Endothelial cell of umbilical vein (primary cell): ENCODE results near the gene NTRK1.

Experiments
- CTCF ChIP-seq, 2 donors: IDR thresholded peaks; 1 replicate in 1 of 2; 2 replicates in 1 of 2; pipeline ENCODE4 v1.5.1; 2011; ENCODE audit warnings: low read length in 2 of 2, mild to moderate bottlenecking in 2 of 2, moderate library complexity in 2 of 2, control low read depth in 1 of 2, inconsistent platforms in 1 of 2, low read depth in 1 of 2; ENCODE audit not compliant: insufficient read depth in 1 of 2; ENCODE audit errors: extremely low read depth in 1 of 2
- EZH2 ChIP-seq: IDR thresholded peaks from 2 replicates; pipeline ENCODE4 v1.6.1; 2012; ENCODE audit warnings: borderline replicate concordance, low read depth, mild to moderate bottlenecking, moderate library complexity, low read length, inconsistent platforms; ENCODE audit not compliant: severe bottlenecking
- MAX ChIP-seq: IDR thresholded peaks from 2 replicates; pipeline ENCODE4 v1.6.1; 2011; ENCODE audit not compliant: insufficient read depth, insufficient read length
- POLR2A ChIP-seq: IDR thresholded peaks from 2 replicates; pipeline ENCODE4 v1.6.1; 2012; ENCODE audit warnings: low read depth, mild to moderate bottlenecking, control low read depth, low read length
- POLR2AphosphoS5 ChIP-seq: IDR thresholded peaks from 2 replicates; pipeline ENCODE4 v1.6.1; 2012; ENCODE audit warnings: low read depth, mild to moderate bottlenecking, control low read depth, low read length, moderate library complexity; ENCODE audit not compliant: insufficient read depth

- no peak for TF ChIP-seq CTCF (IDR thresholded peaks at IDR 0.05; ENCODE audit: extremely low read depth in 1 of 2, insufficient read depth in 1 of 2, low read depth in 1 of 2, low read length in 2 of 2)
- no peak for TF ChIP-seq MAX
- no peak for TF ChIP-seq POLR2A
- TF ChIP-seq EZH2, result no peak
- no peak for TF ChIP-seq POLR2AphosphoS5
These were observed 45.0 kb downstream of the NTRK1 start for GRCh38 chr1:156905651-156906050.
